D721Med (cell line): ENCODE results near the gene LPAR6.
"Not testable (repeated sequence)": the region's sequence is repeated elsewhere in the genome, so short reads cannot be mapped to it uniquely, and the experiment has no call there.

Experiments used
- DNase-seq: peaks from one replicate; pipeline ENCODE4 v3.0.0; 2011; ENCODE audit warnings: low spot score; ENCODE audit not compliant: insufficient read length
- FAIRE-seq: peaks from 2 replicates; lab custom pipeline; 2011; peaks lifted over from hg19 to GRCh38; lab: Jason Lieb, UNC
- TF ChIP-seq, protein P1 (sequence below): IDR thresholded peaks from 2 replicates; pipeline ENCODE4 v1.5.1; 2012; ENCODE audit warnings: mild to moderate bottlenecking, control low read depth; ENCODE audit not compliant: insufficient read depth; ENCODE audit errors: missing control alignments

Gene LPAR6

DNA sequence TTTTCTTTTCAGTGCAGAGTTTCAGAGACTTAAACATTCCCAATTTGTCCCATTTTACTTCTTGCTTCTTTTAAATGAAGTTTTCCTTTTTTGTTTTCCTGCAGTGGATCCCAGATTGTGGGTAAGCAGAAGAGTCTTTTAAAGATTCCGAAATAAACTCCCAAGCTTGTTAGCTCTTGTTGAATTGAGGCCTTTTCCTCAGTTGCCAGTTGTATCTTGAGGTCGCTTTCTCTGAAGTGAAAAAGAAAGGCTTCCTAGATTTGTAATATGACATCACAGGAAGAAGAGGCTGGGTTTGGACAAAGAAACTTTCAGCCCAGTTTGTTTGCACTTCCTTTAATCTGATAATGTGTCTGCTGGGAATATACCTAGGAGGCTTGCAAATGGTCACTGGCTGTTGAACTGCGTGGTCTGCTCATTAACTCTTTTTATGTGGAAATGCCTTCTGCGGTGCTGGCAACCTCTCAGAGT is at the start of gene LPAR6:
Gene LPAR6, minus strand, starts transcription at position 233 of the 471 bp plus-strand sequence. CDS start 690 bp downstream, outside the sequence.
- FAIRE-seq (no peak), DNase-seq (no peak)
- TF ChIP-seq, protein P1, sequence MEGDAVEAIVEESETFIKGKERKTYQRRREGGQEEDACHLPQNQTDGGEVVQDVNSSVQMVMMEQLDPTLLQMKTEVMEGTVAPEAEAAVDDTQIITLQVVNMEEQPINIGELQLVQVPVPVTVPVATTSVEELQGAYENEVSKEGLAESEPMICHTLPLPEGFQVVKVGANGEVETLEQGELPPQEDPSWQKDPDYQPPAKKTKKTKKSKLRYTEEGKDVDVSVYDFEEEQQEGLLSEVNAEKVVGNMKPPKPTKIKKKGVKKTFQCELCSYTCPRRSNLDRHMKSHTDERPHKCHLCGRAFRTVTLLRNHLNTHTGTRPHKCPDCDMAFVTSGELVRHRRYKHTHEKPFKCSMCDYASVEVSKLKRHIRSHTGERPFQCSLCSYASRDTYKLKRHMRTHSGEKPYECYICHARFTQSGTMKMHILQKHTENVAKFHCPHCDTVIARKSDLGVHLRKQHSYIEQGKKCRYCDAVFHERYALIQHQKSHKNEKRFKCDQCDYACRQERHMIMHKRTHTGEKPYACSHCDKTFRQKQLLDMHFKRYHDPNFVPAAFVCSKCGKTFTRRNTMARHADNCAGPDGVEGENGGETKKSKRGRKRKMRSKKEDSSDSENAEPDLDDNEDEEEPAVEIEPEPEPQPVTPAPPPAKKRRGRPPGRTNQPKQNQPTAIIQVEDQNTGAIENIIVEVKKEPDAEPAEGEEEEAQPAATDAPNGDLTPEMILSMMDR, result no peak

DNA sequence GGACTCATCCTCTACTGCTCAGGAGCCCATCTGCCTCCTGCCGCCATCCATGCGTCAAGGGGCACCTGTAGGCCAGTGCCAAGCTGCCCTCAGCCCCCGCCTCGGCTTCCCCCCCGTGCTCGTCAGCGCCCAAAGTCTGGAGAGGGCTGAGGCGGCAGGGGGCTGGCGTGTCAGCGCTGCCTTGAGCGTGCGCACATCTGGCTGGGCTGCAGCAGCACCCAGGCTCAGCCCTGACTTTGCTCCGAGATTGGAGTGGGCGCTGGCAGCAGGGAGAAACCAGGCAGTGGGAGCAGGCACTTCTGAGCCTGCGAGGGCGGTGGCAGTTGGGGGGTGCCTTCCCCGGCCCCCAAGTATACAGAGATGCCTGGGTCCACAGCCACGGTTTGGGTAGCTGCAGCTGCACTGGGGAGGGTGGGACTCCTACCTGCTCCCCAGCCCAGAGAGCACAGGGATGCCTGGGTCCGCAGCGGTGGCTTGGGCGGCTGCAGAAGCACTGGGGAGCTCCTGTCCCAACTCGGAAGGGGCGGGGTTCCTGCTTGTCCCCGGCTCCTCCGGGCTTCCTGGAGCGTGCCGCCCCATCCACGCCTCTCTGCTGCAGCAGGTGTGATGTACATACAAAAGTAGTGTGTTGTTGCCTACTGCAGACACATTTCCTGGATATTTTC is 44.8 kb upstream of the LPAR6 start:
- DNase-seq (no peak), FAIRE-seq (no peak)
- TF ChIP-seq, protein P1, result no peak

GRCh38 chr13:48456546-48456945 is 43.6 kb upstream of the LPAR6 start:
- DNase-seq (no peak), FAIRE-seq (no peak)
- TF ChIP-seq, protein P1, result no peak

DNA sequence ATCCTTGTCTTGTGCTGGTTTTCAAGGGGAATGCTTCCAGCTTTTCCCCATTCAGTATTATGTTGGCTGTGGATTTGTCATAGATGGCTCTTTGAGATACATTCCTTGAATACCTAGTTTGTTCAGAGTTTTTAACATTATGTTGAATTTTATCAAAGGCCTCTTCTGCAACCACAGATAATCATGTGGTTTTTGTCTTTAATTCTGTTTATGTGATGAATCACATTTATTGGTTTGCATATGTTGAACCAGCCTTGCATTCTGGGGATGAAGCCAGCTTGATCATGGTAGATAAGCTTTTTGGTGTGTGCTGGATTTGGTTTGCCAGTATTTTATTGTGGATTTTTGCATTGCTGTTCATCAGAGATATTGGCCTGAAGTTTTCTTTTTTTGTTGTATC is 38.3 kb upstream of the LPAR6 start:
- FAIRE-seq, DNase-seq: not testable (repeated sequence)

GRCh38 chr13:48449656-48450055 is 36.7 kb upstream of the LPAR6 start:
- no peak for FAIRE-seq
- TF ChIP-seq, protein P1, result no peak

GRCh38 chr13:48448959-48449614 is 36.2 kb upstream of the LPAR6 start:
- DNase-seq (no peak), FAIRE-seq (no peak)
- TF ChIP-seq, protein P1, result no peak

More at GRCh38 chr13:48449656-48450055, 36.7 kb upstream of the LPAR6 start:
- no peak for DNase-seq

GRCh38 chr13:48448285-48448958 is 35.5 kb upstream of the LPAR6 start:
- no peak for DNase-seq
- FAIRE-seq, result no peak
- TF ChIP-seq, protein P1, result no peak
